ENCODE measurements around the gene STK35.

The STK35 gene

DNA sequence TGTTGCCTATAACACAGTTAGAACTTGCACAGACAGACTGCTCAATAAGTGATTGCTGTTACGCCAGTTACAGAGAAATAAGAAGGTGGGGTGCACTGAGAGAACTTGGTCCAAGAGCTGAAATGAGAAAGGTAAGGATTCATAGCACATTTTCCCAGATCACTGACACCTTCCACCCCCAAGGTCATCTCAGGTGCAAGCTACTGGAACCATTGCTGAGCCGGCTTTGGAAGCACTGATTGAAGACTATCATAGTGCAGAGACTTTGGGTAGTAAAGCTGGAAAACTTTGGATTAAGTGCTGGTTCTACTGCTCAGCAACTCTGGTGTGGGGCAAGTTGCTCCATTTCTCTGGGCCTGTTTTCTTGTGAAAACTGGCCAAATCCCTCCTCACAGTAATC lies 38.1 kb downstream of the STK35 start:
- no peak overlapping the region for H3K4me3 ChIP-seq (ENCODE audit: low read length)
- TF ChIP-seq, protein P1, sequence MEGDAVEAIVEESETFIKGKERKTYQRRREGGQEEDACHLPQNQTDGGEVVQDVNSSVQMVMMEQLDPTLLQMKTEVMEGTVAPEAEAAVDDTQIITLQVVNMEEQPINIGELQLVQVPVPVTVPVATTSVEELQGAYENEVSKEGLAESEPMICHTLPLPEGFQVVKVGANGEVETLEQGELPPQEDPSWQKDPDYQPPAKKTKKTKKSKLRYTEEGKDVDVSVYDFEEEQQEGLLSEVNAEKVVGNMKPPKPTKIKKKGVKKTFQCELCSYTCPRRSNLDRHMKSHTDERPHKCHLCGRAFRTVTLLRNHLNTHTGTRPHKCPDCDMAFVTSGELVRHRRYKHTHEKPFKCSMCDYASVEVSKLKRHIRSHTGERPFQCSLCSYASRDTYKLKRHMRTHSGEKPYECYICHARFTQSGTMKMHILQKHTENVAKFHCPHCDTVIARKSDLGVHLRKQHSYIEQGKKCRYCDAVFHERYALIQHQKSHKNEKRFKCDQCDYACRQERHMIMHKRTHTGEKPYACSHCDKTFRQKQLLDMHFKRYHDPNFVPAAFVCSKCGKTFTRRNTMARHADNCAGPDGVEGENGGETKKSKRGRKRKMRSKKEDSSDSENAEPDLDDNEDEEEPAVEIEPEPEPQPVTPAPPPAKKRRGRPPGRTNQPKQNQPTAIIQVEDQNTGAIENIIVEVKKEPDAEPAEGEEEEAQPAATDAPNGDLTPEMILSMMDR (conservative IDR thresholded peaks at IDR 0.05; ENCODE audit: low read depth, low read length) = no peak
- no peak for DNase-seq (ENCODE audit: low read depth)

DNA sequence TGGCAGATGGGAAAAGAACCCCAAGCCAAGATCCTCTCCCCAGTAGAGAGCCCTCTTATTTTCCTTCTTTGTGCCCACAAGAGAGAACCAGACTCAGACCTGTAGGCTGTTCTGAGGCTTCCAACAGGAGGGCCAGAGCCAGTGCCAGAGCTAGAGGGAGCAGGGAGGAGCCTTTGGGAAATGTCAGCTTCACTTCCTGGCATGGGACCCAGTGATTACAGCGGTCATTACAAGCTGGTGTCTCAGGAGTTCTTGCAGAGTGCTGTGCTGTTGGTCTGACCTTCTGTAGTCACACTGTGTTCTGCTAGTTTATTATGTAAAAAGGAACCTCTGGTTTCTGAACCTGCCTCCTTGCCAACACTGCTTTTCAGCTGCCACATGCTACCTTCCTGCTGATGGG lies 38.9 kb downstream of the STK35 start:
- DNase-seq (ENCODE audit: low read depth) = no peak
- H3K4me3 ChIP-seq (ENCODE audit: low read length) = no peak overlapping the region
- TF ChIP-seq, protein P1 (conservative IDR thresholded peaks at IDR 0.05; ENCODE audit: low read depth, low read length) = no peak

DNA sequence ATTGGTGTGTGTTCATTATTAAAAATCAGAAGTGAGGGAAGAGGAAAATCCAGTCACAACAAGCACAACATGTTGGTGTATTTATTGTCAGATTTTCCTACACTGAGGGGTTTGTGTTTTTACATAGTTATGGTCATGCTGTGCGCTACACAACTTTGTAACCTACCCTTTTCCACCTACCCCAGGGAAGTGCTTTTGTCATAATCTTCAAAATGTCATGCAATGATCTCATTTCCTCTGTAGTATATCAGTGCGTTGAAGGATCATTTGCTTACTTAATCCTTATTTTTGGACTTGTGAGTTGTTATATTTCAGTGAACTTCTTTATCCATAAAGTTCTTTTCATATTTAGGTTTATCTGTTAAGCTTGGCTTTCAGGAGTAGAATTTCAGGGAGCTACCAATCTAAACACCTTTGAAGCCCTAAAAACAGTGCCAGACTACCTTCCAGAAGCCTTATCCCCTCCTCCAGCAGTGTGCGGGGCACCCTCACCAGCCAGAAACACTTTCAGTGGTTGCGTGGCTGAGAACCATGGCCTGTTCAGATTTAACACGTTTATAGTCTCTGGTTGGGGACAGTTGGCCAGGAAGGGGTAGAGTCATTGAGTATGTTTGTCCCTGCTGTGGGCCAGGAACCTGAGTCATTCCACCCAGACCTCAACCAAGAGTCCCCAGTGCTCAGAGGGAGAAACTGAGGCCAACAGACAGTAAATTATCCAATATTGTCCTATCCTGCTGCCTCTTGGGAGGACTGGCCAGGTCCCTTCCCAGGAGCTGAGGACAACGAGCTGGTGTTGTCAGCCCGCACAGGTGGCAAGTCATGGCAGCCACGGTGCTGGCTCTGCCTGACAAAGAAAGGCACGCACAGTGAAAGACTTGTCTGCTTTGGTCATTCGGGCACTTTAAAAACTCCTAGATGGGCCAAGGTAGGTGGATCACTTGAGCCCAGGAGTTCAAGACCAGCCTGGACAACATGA lies 40.3 kb downstream of the STK35 start:
- TF ChIP-seq, protein P1 (conservative IDR thresholded peaks at IDR 0.05; ENCODE audit: low read depth, low read length) = no peak
- no peak for DNase-seq (ENCODE audit: low read depth)
- no peak overlapping the region for H3K4me3 ChIP-seq (ENCODE audit: low read length)

GRCh38 chr20:2142649-2143048 lies 41.0 kb downstream of the STK35 start:
- no peak for DNase-seq (ENCODE audit: low read depth)
- TF ChIP-seq, protein P1 (conservative IDR thresholded peaks at IDR 0.05; ENCODE audit: low read depth, low read length) = no peak
- H3K4me3 ChIP-seq (ENCODE audit: low read length) = no peak overlapping the region

DNA sequence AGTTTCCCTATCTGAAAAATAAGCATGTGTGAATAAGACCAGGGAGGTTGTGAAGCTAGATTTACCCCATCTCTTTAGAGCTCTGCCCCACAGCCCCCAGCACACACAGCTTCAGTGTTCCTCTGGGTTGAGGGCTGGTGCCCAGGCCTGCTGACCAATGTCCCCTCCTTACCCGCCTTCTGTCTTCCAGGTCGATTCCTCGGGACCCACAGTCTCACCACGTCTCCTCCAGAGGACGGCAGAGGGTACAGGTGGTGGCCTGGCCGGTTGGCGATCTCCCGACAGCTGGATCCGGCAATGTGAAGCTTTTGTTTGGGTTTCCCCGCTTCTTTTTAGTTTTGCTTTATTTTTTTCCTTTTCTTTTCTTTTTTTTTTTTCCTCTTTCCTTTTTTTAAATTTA lies 42.0 kb downstream of the STK35 start:
- no peak overlapping the region for H3K4me3 ChIP-seq (ENCODE audit: low read length)
- no peak for DNase-seq (ENCODE audit: low read depth)
- TF ChIP-seq, protein P1 (conservative IDR thresholded peaks at IDR 0.05; ENCODE audit: low read depth, low read length) = no peak

- H3K4me3 ChIP-seq (ENCODE audit: low read length) = no peak overlapping the region
- no peak for DNase-seq (ENCODE audit: low read depth)
- TF ChIP-seq, protein P1 (conservative IDR thresholded peaks at IDR 0.05; ENCODE audit: low read depth, low read length) = no peak
Measured at GRCh38 chr20:2144850-2145249, 43.2 kb downstream of the STK35 start.

- no peak overlapping the region for H3K4me3 ChIP-seq (ENCODE audit: low read length)
- TF ChIP-seq, protein P1 (conservative IDR thresholded peaks at IDR 0.05; ENCODE audit: low read depth, low read length) = no peak
- DNase-seq (ENCODE audit: low read depth) = no peak
Measured at GRCh38 chr20:2145376-2145775, 43.7 kb downstream of the STK35 start.

Measured in retinal pigment epithelial cell (primary cell).